HG03175 (cell line): ENCODE measurements around the gene RGS6.

ENCODE experiments used
- ATAC-seq: cut with Tn5 transposase; IDR thresholded peaks from one replicate; pipeline ENCODE4 v1.9.1; 2021; ENCODE audit warnings: mild to moderate bottlenecking, moderate library complexity; ENCODE audit not compliant: unreplicated experiment

RGS6 gene

DNA sequence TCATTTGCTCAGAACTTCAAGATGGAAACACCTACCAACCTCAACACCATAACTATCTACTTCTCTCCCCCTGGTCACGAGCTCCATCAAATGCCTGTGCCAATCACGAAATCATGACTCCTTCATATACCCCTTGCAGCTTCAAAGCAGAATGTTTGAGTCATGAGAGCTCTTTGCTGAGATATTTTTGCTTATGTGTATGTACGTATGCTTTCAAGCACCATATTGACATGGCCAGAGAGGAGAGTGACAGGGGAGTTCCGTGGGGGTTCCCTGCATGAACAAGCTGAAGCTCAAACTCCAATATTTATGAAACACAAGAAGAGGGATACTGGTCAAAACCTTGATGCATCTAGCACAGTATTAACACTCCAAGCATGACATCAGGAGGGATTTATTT, 587.3 kb downstream of the RGS6 start:
- peak; percentile 13 for ATAC-seq

DNA sequence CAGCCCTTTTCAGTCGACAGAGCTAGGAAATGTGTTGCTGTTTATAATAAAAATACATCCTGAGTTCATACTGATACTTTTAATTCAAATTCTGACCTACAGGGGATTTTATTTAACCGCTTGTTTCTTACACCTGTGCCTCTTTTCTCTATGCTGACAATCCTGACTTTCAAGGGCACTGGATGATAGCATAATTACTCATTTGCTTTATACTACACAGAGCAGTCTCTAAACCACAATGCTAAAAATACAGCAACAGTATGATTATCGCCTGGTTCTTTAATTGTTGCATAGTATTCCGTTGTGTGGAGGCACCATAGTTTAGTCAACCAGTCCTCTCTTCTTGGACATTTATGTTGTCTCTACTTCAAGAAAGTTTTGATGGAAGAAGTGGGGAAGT, 588.8 kb downstream of the RGS6 start:
- ATAC-seq: no peak

DNA sequence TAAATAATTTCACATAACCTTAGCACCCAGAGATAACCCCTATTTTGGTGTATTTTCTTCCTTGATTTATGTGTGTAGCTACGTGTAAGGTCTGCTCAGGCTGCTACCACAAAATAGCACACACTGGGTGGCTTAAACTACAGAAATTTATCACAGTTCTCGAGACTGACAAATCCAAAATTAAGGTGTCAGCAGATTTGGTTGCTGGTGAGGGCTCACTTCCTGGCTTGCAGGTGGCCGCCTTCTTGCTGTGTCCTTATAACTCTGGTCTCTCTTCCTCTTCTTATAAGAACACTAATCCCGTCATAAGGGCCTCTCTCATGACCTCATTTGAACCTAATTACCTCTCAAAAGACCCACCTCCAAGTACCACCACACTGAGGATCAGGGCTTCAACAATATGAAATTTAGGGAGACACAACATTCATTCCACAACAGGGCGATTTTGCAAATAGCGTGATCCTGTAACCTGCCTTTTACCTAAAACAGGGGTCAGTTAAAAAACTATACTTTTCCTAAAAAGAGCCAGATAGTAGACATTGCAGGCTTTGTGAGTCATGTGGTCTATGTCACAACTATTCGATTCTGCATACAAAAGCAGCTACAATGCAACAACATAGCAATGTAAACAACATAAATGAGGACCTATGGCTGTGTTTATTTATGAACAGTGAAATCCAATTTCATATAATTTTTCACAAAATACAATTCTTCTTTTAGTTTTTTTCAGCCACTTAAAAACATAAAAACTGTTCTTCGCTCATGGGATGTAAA, 589.9 kb downstream of the RGS6 start:
- no peak for ATAC-seq

DNA sequence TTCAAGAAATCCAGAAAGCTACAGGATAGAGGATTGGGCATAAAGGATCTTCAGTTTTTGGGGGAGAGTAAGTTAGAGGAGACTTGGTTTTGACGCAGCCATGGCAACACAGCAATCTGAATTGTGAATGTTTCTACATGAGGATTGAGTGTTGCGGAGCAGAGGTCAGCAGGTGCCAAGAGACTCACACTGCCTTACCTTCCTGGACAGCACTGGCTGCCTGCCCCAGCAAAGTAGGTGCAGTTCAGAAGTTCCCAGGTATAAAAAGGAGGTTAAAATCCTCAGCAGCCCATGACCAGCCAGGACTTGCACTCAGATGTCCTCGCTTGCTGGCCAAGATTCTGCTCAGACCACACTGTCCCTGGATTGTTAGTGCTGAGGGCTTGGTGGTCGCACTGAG, 590.6 kb downstream of the RGS6 start:
- no peak for ATAC-seq

DNA sequence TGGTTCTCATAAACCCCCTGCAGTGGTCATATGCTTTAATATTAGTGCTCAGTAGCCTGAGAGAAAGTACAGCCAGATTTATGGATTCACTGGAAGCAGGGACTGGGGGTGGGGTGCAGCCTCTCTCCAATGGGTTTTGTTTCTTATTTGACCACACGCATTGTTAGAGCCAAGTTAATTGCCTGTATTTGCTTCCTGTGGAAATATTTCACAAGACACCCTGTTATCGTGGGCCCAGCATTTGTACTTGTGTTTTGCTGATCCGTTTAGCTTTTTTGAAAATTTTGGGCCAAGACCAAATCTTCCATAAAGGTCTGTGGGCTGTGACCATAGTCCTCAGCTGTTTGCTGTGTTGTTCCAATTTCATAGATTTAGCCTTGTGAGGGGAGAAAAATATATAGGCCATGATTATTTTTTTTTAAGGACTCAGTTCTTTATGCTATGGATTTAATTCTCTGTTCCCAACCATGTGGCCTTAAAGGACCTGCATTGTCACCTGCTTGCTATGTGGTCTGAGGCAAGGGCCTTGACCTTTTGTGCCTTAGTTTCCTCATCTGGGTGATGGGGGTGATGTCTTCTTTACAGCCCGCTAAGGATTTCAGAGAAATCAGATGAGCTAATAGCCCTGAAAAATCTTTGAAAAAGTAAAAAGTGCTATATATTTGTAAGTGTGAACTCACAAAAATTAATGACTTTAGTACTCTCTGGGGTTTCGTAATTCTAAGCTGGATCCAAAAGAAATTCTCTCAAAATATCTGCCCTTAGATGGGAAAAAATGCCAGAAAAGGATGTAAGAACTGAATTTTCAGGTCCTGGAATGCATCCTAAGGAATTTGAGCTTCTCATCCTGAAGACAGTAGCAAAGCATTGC, 591.4 kb downstream of the RGS6 start:
- ATAC-seq: no peak

DNA sequence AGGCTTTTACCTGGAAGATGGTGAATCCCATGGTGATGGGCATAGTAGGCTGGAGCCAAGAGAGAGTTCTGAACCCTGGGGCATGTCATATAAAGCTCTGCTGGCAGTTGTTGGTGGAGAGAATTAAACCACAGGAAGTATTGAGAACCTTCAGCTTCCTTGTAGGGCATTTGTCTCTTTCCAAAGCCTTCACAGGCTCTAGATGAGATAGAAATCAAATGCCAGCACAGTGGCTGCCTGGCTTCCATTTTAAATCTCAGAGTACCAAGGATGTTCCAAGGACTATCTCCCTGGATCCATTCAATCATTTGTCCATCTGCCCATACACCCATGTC, 592.0 kb downstream of the RGS6 start:
- ATAC-seq: no peak

DNA sequence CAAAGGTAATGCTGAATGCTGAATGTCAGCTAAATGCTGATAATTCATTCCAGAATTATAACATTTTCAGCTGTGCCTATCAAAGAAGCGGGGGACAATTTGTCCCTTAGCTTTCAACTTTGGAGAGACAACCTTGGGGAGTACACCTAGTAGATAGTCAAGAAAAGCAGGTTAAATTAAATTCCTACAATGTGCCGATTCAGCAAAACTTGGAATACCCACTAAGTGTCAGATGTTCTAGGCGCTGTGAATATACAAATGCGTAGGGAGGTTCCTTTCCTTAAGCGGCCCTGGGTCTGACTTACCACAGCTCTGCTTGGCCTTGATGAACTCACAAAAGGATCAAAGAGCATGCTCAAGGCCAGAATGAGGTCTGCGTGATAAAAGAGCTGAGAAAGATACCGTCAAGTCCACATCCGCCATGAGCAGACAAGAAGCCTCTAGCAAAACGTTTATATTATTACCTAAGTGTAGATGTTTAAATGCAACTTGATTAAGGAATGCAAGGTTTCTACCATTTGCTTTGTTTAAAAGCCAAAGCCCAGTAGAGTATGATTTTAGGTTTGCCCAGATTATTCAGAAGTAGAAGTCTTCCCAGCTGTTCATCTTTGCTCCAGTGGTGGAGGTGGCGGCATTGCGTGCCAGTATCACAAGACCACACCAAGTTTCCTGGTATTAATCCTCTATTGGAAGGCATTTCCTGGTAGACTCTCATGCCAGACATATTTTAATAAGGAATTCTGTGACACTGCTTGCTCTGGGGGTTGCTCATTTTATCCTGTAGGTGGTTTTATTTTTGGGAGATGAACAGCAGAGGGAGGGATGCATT, 593.1 kb downstream of the RGS6 start:
- no peak for ATAC-seq

DNA sequence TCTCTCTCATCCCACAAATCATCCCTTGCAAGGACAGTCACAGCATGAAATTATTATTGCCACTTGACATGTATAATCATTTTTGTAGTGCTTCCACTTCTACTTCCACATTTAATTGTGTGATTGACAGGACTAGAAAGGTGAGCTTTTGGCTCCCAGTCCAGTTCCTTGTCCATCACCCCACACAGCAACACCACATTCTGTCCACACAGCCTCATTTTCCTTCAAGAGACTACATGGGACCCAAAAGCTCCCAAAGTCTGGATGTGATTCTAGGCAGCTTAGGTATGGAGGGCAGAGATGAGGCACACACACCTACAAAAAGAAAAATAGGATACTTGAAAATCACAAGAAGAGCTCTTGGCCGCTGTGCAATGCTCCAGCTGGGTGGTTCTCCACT, 595.4 kb downstream of the RGS6 start:
- ATAC-seq: no peak

DNA sequence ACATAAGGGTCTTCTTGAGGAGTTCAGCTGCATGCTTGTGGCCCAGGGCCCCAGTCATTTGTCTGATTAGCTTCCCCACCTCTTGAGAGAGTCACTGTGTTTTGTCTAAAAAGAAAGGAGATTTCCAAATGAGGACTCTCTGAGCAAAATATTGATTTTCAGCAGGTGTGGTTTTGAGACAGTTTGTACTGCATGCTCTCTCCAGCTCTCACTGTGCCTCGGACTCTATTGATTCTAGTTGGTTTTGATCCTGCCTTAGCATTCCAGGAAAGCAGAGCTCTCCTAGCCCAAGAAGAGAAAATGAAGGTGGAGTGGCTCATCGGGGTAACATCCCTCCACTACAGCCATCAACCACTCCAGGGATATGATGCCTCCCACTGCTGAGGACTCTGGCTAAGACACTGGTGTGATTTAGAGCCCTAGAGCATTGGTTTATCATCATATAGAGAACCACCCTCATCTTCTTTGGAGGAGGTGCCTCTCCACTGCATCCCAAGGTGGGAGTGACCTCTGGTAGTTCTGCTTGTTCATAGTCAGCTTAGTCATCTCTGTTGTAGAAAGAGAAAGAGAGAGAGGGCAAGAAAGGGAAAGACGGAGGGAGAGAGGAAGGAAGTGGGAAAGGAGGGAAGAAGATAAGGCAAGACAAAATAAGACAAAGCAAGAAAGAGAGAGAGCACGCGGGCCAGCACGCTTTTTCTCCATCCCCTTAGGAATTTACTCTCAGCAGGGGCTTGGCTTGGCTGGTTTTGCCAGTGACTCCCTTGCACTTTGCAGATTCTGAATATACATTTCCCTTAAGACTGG, 596.0 kb downstream of the RGS6 start:
- no peak for ATAC-seq

DNA sequence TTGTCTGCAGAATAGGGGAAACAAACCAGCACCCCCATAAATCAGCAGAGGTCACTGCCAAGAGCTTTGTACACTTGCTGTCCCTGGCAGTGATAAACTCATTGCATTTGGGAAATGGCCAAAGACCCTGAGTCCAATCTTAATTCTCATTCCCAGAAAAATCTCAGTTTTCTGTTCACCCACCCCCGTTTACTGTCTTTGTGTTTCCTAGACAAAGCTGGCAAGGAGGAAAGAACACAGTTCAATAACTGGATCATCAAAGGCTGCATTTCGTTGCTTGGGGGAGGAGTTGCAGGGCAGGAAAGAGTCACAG, 596.6 kb downstream of the RGS6 start:
- no peak for ATAC-seq

DNA sequence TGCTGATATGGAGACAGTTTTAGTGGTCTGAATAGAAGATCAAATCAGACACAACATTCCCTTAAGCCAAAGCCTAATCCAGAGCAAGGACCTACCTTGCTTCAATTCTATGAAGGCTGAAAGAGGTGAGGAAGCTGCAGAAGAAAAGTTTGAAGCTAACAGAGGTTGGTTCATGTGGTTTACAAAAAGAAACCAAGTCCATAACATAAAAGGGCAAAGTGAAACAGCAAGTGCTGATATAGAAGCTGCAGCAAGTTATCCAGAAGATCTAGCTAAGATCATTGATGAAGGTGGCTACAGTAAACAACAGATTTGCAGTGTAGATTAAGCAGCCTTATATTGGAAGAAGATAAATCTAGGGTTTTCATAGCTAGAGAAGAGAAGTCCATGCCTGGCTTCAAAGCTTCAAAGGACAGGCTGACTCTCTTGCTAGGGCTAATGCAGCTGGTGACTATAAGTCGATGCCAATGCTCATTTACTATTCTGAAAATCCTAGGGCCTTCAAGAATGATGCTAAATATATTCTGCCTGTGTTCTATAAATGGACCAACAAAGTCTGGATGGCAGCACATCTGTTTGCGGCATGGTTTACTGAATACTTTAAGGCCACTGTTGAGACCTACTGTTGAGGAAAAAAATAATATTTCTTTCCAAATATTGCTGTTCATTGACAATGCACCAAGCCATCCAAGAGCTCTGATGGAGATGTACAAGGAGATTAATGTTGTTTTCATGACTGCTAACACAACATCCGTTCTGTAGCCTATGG, 600.6 kb downstream of the RGS6 start:
- ATAC-seq: no peak

DNA sequence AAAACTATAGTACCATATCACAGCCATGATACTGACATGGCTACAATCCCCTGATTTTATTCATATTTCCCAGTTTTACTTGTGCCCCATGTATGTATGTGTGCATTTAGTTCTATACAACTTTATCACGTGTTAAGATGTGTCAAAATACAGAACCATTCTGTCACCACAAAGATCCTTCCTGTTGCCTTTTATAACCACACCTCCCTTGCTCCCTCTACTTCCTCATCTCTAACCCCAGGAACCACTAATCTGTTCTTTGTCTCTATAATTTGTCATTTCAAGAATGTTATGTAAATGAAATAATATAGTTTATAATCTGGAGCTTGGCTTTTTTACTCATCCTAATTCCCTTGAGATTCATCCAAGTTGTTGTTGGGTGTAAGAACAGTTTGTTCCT, 603.3 kb downstream of the RGS6 start:
- ATAC-seq: peak; percentile 80

DNA sequence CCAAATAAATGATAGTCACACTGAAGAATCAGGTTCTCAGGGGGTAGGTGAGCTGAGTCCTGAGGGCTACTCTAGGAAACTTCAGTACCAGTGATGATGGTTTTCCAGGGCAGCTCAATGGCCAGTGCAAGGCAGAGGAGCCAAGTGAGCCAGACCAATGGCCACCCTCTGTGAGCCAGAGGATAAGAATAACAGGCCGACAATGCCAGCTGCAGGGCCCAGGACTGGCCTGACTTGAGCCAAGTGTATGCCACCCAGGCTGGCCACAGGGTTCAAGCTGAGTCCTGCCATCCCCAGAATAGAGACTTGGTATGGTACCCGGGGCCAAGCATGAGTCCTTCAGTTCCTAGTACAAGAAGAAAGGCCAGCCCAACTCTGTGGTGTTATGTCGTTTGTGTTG, 606.2 kb downstream of the RGS6 start:
- no peak for ATAC-seq

DNA sequence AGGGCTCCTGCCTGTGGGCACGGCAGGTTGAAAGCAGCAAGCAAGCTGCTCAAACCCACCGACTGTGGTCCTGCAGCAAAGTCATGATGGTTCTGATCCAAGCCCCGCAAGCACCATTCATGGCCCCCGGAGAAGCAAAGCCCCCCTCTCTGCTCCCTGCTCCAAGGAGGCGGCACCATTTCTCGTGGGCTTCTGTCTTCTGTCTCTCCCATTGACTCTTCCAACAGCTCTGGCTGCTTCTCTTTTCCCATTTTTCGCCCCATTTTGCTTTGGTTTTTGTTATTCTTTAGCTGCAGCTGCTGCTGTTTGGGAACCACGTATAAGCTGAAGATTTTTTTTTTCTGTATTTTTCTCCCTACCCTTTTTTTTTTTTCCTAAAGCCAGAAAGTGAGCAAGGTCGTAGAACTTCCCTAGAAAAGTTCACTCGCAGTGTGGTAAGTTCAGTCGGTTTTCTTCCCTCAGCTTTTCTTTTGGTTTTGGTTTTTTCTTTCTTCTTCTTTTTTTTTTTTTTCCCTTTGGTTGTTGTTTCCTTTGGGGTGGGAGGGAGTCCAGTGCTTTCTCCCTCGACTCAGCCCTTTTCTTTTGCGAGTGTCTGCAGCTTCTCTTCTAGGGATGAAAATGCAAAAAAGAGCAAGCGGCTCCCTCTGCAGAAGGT, 607.6 kb downstream of the RGS6 start:
- ATAC-seq: no peak

DNA sequence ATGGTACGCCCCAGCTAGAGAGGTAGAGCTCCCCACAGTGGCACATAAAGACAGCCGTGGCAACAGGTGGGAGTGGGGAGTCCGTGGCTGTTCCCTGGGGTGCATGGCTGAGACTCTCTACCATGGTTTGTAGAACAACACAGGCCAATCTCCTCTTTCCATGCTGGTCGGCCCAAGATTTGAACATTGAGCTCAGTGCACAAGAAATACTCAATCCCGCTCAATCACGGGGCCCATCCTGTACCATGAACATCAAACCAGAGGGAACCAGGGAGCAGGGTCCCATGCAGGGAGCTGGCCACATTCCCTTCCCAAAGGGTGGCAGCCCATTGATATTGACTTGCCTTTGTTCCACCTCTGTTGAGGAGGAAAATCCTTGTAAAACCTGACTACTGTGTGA, 608.6 kb downstream of the RGS6 start:
- no peak for ATAC-seq

DNA sequence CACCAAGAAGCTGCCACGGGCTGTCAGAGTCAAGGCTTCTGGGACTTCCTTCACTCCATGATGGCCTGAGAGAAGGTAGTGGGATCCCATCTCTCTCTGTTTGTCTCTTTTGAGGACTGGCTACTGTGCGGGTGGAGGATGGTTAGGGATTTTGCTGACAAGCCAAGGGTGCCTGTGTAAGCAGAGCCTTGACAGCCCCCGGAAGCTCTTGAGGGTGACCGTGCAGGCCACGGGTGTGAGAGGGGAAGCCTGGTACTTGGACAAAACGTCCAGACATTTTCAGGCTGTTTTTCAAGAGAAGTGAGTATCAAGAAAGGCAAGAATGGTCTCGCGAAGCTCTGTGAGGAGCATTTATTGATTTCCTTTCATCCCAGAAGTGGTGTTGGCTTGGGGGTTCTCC, 609.3 kb downstream of the RGS6 start:
- no peak for ATAC-seq

DNA sequence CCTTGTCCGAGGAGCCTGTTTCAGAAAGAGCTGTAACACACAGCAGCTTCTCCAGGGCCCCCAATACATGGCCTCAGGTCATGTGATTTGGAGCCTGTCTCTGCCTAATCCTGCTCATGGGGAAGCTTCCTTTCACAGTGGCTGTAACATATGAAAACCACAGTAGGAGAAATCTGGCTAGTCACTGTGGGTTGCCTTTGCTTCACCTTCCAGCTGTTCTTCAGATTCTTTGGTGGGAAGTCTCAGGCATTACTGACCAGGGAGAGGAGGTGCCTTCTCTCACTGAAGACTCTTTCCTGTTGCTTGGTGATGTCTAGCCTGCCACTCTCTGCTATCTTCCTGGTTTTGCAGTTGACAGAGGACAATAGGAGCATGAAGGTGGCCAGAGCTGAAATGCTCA, 611.1 kb downstream of the RGS6 start:
- no peak for ATAC-seq

DNA sequence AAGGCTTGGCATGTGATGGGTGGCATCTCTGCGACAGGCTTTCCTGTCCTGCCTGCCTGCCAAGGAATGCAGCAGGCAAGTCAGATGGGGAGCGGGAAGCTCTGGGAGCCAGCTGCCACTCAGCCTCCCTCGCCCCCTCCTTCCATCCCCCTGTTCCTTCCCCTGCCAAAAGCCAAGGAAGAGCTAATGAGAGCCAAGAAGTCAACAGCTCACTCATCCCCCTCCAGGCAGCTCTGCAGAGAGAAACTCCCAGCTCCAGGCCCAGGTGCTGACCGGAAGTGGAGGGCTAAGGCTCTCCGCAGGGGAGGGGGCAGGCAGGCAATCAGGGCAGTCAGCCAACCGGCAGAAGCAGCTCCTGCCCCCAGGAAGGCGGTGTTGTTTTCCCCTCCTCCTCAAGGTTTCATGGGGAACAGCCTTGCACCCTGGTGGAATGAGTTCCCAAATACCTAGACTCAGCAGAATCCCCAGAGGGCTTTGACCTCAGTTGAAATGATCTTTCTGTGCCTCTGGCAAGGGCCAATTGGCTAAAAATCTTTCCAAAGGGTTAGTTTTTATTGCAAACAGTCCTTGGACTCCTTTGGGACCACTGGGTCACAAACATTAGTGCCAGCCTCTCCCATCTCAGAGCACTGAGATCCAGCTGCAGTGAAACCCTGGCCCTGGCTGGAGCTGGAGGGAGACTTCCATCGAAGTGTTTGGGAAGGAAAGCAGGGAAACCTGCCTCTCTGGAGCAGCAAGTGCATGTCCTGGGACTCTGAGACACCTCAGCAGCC, 612.6 kb downstream of the RGS6 start:
- no peak for ATAC-seq
